HEK293 (cell line): ENCODE measurements around the gene CHD1.

Experiments
- KLF10 ChIP-seq: fragments of 450-650 bp; IDR thresholded peaks from 2 replicates; pipeline ENCODE4 v1.5.1; 2018; ENCODE audit warnings: missing biosample characterization, mild to moderate bottlenecking, missing genetic modification characterization
- RBAK ChIP-seq: fragments of 450-650 bp; formaldehyde crosslinking; IDR thresholded peaks from 2 replicates; pipeline ENCODE4 v1.5.1; 2016; ENCODE audit warnings: missing biosample characterization, missing genetic modification characterization
- ZBTB8A ChIP-seq: fragments of 450-650 bp; formaldehyde crosslinking; IDR thresholded peaks from 2 replicates; pipeline ENCODE4 v1.5.1; 2016; ENCODE audit warnings: missing biosample characterization, missing genetic modification characterization
- ZFP41 ChIP-seq: fragments of 450-650 bp; formaldehyde crosslinking; IDR thresholded peaks from 2 replicates; pipeline ENCODE4 v1.5.1; 2016; ENCODE audit warnings: missing biosample characterization, missing genetic modification characterization, borderline replicate concordance
- ZNF302 ChIP-seq: fragments of 450-650 bp; formaldehyde crosslinking; IDR thresholded peaks from 2 replicates; pipeline ENCODE4 v1.5.1; 2016; ENCODE audit warnings: missing biosample characterization, missing genetic modification characterization, low read depth
- ZNF366 ChIP-seq: fragments of 450-650 bp; formaldehyde crosslinking; conservative IDR thresholded peaks from 2 replicates; pipeline ENCODE4 v1.5.1; 2016; ENCODE audit warnings: missing biosample characterization, missing genetic modification characterization
- ZNF670 ChIP-seq: fragments of 450-650 bp; formaldehyde crosslinking; IDR thresholded peaks from 2 replicates; pipeline ENCODE4 v1.5.1; 2016; ENCODE audit warnings: missing biosample characterization, missing genetic modification characterization, low read depth
- ZNF777 ChIP-seq: fragments of 450-650 bp; formaldehyde crosslinking; IDR thresholded peaks from 2 replicates; pipeline ENCODE4 v1.5.1; 2017; ENCODE audit warnings: missing biosample characterization, missing genetic modification characterization, borderline replicate concordance
- TF ChIP-seq, protein P1 (sequence below): fragments of 450-650 bp; formaldehyde crosslinking; IDR thresholded peaks from 2 replicates; pipeline ENCODE4 v1.5.1; 2016; ENCODE audit warnings: missing biosample characterization, missing genetic modification characterization
- TF ChIP-seq, protein P2 (sequence below): sonication (generic); formaldehyde crosslinking; IDR thresholded peaks from 2 replicates; pipeline ENCODE4 v1.8.1; 2022; ENCODE audit warnings: mild to moderate bottlenecking, moderate library complexity, missing genetic modification reagents
- TF ChIP-seq, protein P3 (sequence below): fragments of 450-650 bp; formaldehyde crosslinking; IDR thresholded peaks from 2 replicates; pipeline ENCODE4 v1.5.1; 2016; ENCODE audit warnings: missing biosample characterization, missing genetic modification characterization, low read depth
- TF ChIP-seq, protein P4 (sequence below): fragments of 450-650 bp; formaldehyde crosslinking; IDR thresholded peaks from 2 replicates; pipeline ENCODE4 v1.5.1; 2017; ENCODE audit warnings: missing biosample characterization, missing genetic modification characterization
- TF ChIP-seq, protein P5 (sequence below): fragments of 450-650 bp; formaldehyde crosslinking; IDR thresholded peaks from 2 replicates; pipeline ENCODE4 v1.5.1; 2016; ENCODE audit warnings: missing biosample characterization, missing genetic modification characterization, low read depth
- TF ChIP-seq, protein P6 (sequence below): fragments of 450-650 bp; formaldehyde crosslinking; IDR thresholded peaks from 2 replicates; pipeline ENCODE4 v1.5.1; 2017; ENCODE audit warnings: missing biosample characterization, mild to moderate bottlenecking, missing genetic modification characterization, moderate library complexity

DNA sequence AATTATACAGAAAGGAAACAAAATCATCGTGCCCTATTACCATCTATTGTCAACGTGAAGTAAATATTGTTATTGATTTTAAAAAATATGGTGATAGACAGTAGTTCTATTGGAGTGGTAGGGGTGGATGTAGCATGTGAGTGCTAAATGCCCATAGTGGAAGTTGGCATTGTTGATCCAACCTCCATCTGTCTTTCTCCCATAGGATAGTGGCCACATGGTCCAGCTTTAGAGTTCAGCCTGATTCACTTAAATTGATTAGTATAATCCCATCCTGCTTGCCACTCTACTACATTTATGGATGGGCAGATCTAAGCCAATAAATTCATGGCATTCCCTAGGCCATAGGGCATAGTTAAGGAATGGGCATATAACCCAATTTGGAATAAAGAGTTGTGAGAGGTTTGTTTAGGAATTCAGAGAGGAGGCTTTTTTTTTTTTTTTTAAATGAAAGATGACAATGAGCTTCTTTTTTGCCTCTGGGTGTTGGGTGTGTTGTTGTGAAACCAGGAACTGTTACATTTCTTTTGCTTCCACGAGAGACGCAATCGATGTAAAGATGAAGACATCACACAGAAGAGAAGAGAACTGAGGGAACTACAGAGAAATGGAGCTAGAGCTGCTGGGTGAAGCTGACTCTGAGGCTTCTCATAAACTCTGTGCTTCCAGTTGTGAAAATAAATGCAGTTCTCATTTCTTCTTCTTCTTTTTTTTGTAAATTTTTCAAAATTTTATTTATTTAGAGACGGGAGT, 12.5 kb upstream of the CHD1 start:
- no peak for TF ChIP-seq ZFP41 (tag by site-specific recombination)
- no peak for TF ChIP-seq ZNF777 (tag by site-specific recombination)
- TF ChIP-seq KLF10 (tag by site-specific recombination) = no peak
- TF ChIP-seq, protein P1, sequence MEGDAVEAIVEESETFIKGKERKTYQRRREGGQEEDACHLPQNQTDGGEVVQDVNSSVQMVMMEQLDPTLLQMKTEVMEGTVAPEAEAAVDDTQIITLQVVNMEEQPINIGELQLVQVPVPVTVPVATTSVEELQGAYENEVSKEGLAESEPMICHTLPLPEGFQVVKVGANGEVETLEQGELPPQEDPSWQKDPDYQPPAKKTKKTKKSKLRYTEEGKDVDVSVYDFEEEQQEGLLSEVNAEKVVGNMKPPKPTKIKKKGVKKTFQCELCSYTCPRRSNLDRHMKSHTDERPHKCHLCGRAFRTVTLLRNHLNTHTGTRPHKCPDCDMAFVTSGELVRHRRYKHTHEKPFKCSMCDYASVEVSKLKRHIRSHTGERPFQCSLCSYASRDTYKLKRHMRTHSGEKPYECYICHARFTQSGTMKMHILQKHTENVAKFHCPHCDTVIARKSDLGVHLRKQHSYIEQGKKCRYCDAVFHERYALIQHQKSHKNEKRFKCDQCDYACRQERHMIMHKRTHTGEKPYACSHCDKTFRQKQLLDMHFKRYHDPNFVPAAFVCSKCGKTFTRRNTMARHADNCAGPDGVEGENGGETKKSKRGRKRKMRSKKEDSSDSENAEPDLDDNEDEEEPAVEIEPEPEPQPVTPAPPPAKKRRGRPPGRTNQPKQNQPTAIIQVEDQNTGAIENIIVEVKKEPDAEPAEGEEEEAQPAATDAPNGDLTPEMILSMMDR = no peak
- TF ChIP-seq ZNF302 (tag by site-specific recombination) = no peak
- TF ChIP-seq ZNF366 (tag by site-specific recombination) = no peak
- TF ChIP-seq, protein P2, sequence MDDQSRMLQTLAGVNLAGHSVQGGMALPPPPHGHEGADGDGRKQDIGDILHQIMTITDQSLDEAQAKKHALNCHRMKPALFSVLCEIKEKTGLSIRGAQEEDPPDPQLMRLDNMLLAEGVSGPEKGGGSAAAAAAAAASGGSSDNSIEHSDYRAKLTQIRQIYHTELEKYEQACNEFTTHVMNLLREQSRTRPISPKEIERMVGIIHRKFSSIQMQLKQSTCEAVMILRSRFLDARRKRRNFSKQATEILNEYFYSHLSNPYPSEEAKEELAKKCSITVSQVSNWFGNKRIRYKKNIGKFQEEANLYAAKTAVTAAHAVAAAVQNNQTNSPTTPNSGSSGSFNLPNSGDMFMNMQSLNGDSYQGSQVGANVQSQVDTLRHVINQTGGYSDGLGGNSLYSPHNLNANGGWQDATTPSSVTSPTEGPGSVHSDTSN (CRISPR knock-in tag) = no peak
- TF ChIP-seq, protein P3, sequence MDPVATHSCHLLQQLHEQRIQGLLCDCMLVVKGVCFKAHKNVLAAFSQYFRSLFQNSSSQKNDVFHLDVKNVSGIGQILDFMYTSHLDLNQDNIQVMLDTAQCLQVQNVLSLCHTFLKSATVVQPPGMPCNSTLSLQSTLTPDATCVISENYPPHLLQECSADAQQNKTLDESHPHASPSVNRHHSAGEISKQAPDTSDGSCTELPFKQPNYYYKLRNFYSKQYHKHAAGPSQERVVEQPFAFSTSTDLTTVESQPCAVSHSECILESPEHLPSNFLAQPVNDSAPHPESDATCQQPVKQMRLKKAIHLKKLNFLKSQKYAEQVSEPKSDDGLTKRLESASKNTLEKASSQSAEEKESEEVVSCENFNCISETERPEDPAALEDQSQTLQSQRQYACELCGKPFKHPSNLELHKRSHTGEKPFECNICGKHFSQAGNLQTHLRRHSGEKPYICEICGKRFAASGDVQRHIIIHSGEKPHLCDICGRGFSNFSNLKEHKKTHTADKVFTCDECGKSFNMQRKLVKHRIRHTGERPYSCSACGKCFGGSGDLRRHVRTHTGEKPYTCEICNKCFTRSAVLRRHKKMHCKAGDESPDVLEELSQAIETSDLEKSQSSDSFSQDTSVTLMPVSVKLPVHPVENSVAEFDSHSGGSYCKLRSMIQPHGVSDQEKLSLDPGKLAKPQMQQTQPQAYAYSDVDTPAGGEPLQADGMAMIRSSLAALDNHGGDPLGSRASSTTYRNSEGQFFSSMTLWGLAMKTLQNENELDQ (tag by site-specific recombination) = no peak
- TF ChIP-seq, protein P4, sequence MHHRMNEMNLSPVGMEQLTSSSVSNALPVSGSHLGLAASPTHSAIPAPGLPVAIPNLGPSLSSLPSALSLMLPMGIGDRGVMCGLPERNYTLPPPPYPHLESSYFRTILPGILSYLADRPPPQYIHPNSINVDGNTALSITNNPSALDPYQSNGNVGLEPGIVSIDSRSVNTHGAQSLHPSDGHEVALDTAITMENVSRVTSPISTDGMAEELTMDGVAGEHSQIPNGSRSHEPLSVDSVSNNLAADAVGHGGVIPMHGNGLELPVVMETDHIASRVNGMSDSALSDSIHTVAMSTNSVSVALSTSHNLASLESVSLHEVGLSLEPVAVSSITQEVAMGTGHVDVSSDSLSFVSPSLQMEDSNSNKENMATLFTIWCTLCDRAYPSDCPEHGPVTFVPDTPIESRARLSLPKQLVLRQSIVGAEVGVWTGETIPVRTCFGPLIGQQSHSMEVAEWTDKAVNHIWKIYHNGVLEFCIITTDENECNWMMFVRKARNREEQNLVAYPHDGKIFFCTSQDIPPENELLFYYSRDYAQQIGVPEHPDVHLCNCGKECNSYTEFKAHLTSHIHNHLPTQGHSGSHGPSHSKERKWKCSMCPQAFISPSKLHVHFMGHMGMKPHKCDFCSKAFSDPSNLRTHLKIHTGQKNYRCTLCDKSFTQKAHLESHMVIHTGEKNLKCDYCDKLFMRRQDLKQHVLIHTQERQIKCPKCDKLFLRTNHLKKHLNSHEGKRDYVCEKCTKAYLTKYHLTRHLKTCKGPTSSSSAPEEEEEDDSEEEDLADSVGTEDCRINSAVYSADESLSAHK (tag by site-specific recombination) = no peak
- TF ChIP-seq, protein P5, sequence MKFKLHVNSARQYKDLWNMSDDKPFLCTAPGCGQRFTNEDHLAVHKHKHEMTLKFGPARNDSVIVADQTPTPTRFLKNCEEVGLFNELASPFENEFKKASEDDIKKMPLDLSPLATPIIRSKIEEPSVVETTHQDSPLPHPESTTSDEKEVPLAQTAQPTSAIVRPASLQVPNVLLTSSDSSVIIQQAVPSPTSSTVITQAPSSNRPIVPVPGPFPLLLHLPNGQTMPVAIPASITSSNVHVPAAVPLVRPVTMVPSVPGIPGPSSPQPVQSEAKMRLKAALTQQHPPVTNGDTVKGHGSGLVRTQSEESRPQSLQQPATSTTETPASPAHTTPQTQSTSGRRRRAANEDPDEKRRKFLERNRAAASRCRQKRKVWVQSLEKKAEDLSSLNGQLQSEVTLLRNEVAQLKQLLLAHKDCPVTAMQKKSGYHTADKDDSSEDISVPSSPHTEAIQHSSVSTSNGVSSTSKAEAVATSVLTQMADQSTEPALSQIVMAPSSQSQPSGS (tag by site-specific recombination) = no peak
- TF ChIP-seq RBAK (tag by site-specific recombination) = no peak
- no peak for TF ChIP-seq ZNF670 (tag by site-specific recombination)
- TF ChIP-seq, protein P6, sequence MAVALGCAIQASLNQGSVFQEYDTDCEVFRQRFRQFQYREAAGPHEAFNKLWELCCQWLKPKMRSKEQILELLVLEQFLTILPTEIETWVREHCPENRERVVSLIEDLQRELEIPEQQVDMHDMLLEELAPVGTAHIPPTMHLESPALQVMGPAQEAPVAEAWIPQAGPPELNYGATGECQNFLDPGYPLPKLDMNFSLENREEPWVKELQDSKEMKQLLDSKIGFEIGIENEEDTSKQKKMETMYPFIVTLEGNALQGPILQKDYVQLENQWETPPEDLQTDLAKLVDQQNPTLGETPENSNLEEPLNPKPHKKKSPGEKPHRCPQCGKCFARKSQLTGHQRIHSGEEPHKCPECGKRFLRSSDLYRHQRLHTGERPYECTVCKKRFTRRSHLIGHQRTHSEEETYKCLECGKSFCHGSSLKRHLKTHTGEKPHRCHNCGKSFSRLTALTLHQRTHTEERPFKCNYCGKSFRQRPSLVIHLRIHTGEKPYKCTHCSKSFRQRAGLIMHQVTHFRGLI (tag by site-specific recombination) = no peak
- TF ChIP-seq ZBTB8A = no peak
